Hepatic stellate cell (primary cell): ENCODE data around the gene CDKAL1.

Experiments used
- DNase-seq: peaks from one replicate; pipeline ENCODE4 v3.0.0; 2011; ENCODE audit warnings: low spot score

The CDKAL1 gene

GRCh38 chr6:21107796-21108195 lies 573.5 kb downstream of the CDKAL1 start:
- no peak for DNase-seq

- DNase-seq, result peak; percentile 13
These were observed 575.3 kb downstream of the CDKAL1 start for GRCh38 chr6:21109391-21110178.

- no peak for DNase-seq
These were observed 576.4 kb downstream of the CDKAL1 start for GRCh38 chr6:21110684-21111083.

GRCh38 chr6:21111093-21111725 lies 577.0 kb downstream of the CDKAL1 start:
- DNase-seq, result no peak

- DNase-seq, result no peak
These were observed 580.9 kb downstream of the CDKAL1 start for GRCh38 chr6:21115111-21115510.

- DNase-seq, result no peak
These were observed 582.5 kb downstream of the CDKAL1 start for GRCh38 chr6:21116736-21117135.

GRCh38 chr6:21118216-21118780 lies 584.0 kb downstream of the CDKAL1 start:
- DNase-seq, result no peak

- no peak for DNase-seq
These were observed 587.4 kb downstream of the CDKAL1 start for GRCh38 chr6:21121636-21122136.

GRCh38 chr6:21123507-21124436 lies 589.5 kb downstream of the CDKAL1 start:
- DNase-seq, result no peak

- no peak for DNase-seq
These were observed 594.3 kb downstream of the CDKAL1 start for GRCh38 chr6:21128601-21129000.

- DNase-seq, result no peak
These were observed 597.1 kb downstream of the CDKAL1 start for GRCh38 chr6:21131406-21131805.

GRCh38 chr6:21132446-21132845 lies 598.2 kb downstream of the CDKAL1 start:
- no peak for DNase-seq

GRCh38 chr6:21132856-21133838 lies 598.9 kb downstream of the CDKAL1 start:
- DNase-seq, result no peak

GRCh38 chr6:21133901-21134300 lies 599.6 kb downstream of the CDKAL1 start:
- no peak for DNase-seq

GRCh38 chr6:21134356-21134755 lies 600.1 kb downstream of the CDKAL1 start:
- no peak for DNase-seq

- no peak for DNase-seq
These were observed 601.3 kb downstream of the CDKAL1 start for GRCh38 chr6:21135484-21136013.

- DNase-seq, result peak; percentile 4
These were observed 603.6 kb downstream of the CDKAL1 start for GRCh38 chr6:21137700-21138335.

- DNase-seq, result no peak
These were observed 604.2 kb downstream of the CDKAL1 start for GRCh38 chr6:21138336-21139069.

- DNase-seq, result no peak
These were observed 606.7 kb downstream of the CDKAL1 start for GRCh38 chr6:21140966-21141365.
